Keratinocyte (primary cell): ENCODE data around the gene ZNF878. TPM values are rescaled to one million over a fixed set of nuclear protein-coding genes. Genes with fewer than 3 reads are reported as not detected.

ENCODE experiments used
- DNase-seq: peaks from one replicate; pipeline ENCODE4 v3.0.0-alpha.2; 2011; ENCODE audit warnings: low read depth, missing footprints, low spot score
- FAIRE-seq: peaks from 2 replicates; lab custom pipeline; 2011; peaks lifted over from hg19 to GRCh38; lab: Jason Lieb, UNC
- H2AFZ ChIP-seq: 2 replicates; pipeline ENCODE4 v1.6.0; 2012; ENCODE audit warnings: low read length, control low read depth, inconsistent platforms; ENCODE audit not compliant: control insufficient read depth
- H3K27ac ChIP-seq: 2 replicates; pipeline ENCODE4 v1.5.1; 2011; ENCODE audit warnings: low read length; ENCODE audit not compliant: control insufficient read depth, insufficient read depth
- H3K27me3 ChIP-seq: 3 replicates; pipeline ENCODE4 v1.6.0; 2011; ENCODE audit warnings: low read length; ENCODE audit not compliant: control insufficient read depth, insufficient read depth; ENCODE audit errors: extremely low read depth
- H3K36me3 ChIP-seq, 2 experiments: 2 replicates in 1 of 2; 3 replicates in 1 of 2; pipeline ENCODE4 v1.5.1; 2011; ENCODE audit warnings: low read length in 2 of 2, mild to moderate bottlenecking in 1 of 2; ENCODE audit not compliant: control insufficient read depth in 2 of 2, insufficient read depth in 2 of 2; ENCODE audit errors: extremely low read depth in 1 of 2
- H3K4me1 ChIP-seq: 3 replicates; pipeline ENCODE4 v1.5.1; 2011; ENCODE audit warnings: low read length; ENCODE audit not compliant: control insufficient read depth, insufficient read depth; ENCODE audit errors: extremely low read depth
- H3K4me2 ChIP-seq: 3 replicates; pipeline ENCODE4 v1.6.0; 2011; ENCODE audit warnings: low read depth, low read length; ENCODE audit not compliant: control insufficient read depth, insufficient read depth; ENCODE audit errors: extremely low read depth
- H3K4me3 ChIP-seq, 3 experiments: fragments of 200-600 bp in 1 of 3; sonication (generic) in 1 of 3; 2 replicates in 2 of 3; 3 replicates in 1 of 3; pipeline ENCODE4 v1.5.1; 2011 to 2016; ENCODE audit warnings: low read length in 3 of 3, mild to moderate bottlenecking in 3 of 3, control low read depth in 2 of 3, inconsistent platforms in 1 of 3, low read depth in 1 of 3, mixed read lengths in 1 of 3, mixed run types in 1 of 3, moderate library complexity in 1 of 3; ENCODE audit not compliant: control insufficient read depth in 2 of 3, insufficient read depth in 2 of 3; ENCODE audit errors: extremely low read depth in 1 of 3
- H3K79me2 ChIP-seq: 2 replicates; pipeline ENCODE4 v1.6.0; 2012; ENCODE audit warnings: low read length; ENCODE audit not compliant: control insufficient read depth, insufficient read depth
- H3K9ac ChIP-seq: 3 replicates; pipeline ENCODE4 v1.6.0; 2011; ENCODE audit warnings: low read length; ENCODE audit not compliant: control insufficient read depth, insufficient read depth; ENCODE audit errors: extremely low read depth
- H3K9me1 ChIP-seq: 3 replicates; pipeline ENCODE4 v1.6.0; 2011; ENCODE audit warnings: low read length; ENCODE audit not compliant: control insufficient read depth, insufficient read depth; ENCODE audit errors: extremely low read depth
- H3K9me3 ChIP-seq: 2 replicates; pipeline ENCODE4 v1.5.1; 2012; ENCODE audit warnings: low read depth, low read length; ENCODE audit not compliant: control insufficient read depth
- H4K20me1 ChIP-seq: 3 replicates; pipeline ENCODE4 v1.6.0; 2011; ENCODE audit warnings: low read length; ENCODE audit not compliant: control insufficient read depth, insufficient read depth; ENCODE audit errors: extremely low read depth
- EZH2 ChIP-seq: IDR thresholded peaks from one replicate; pipeline ENCODE4 v1.6.1; 2012; ENCODE audit warnings: inconsistent platforms, mild to moderate bottlenecking, low read length, moderate library complexity
- dilution Hi-C: fragments of 300-500 bp; cut with MboI; formaldehyde crosslinking; loops from one replicate; pipeline ENCODE4 v1.7.0; 2020; ENCODE audit warnings: low sequenced_read_pairs; ENCODE audit not compliant: extremely low pct_ligation_motif_present
- polyA plus RNA-seq, 5 experiments: library from polyadenylated mRNA; depleted of rRNA in 3 of 5; stranded (reverse) in 3 of 5; stranded (forward) in 1 of 5; unstranded in 1 of 5; fragments of >200 nt; gene quantifications; 1 replicate in 1 of 5; 2 replicates in 3 of 5; 3 replicates in 1 of 5; pipeline versions ENCODE4 v1.2.1 to v1.2.3, GENCODE V29; 2011 to 2012; ENCODE audit warnings: missing spikeins in 2 of 5, low read depth in 1 of 5, low replicate concordance in 1 of 5
- TF ChIP-seq, protein P1 (sequence below), 3 experiments: IDR thresholded peaks in 1 of 3; conservative IDR thresholded peaks in 1 of 3; optimal IDR thresholded peaks in 1 of 3; 2 replicates in 2 of 3; 3 replicates in 1 of 3; pipeline versions ENCODE3 to v1.5.1; 2011; ENCODE audit warnings: low read length in 3 of 3, mild to moderate bottlenecking in 3 of 3, moderate library complexity in 2 of 3, control low read depth in 1 of 3, inconsistent platforms in 1 of 3; ENCODE audit not compliant: insufficient read depth in 2 of 3; ENCODE audit errors: extremely low read depth in 1 of 3

The ZNF878 gene
- polyA plus RNA-seq, 1 donor (not counting 4 experiments of a cell fraction or from before 2014, with no cell fraction given): 0.29 TPM

DNA sequence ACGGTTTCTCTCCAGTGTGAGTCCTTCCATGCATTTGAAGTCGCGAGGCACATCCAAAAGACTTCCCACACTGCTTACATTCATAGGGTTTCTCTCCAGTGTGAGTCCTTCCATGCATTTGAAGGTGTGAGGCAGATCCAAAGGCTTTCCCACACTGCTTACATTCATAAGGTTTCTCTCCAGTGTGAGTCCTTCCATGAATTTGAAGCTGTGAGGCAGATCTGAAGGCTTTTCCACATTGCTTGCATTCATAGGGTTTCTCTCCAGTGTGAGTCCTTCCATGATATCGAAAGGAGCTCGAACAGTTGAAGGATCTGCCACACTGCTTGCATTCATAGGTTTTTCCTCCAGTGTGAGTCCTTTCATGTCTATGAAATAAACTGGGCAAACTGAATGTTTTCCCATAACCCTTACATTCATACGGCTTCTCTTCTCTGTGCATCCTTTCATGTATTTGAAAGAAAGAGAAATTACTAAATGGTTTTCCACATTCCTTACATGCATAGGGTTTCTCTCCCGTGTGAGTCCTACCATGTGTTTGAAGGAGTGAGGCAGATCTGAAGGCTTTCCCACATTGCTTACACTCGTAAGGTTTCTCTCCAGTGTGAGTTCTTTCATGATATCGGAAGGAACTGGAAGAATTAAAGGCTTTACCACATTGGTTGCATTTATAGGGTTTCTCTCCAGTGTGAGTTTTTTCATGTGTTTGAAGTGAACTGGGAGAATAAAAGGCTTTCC is 37.6 kb downstream of the ZNF878 start:
- Histone ChIP-seq H3K9ac (no peak overlapping the region), H3K9me3 (peaks cover 32% of the 10 kb centered on the region), H3K79me2 (no peaks in the 10 kb centered on the region), H2AFZ (no peak overlapping the region), H3K4me3 (no peak overlapping the region), H3K36me3 (peaks cover 3 to 27% of the 10 kb centered on the region in 2 experiments), H3K27me3 (no peaks in the 10 kb centered on the region), H3K27ac (no peak overlapping the region), H3K4me2 (no peak overlapping the region), H3K9me1 (no peaks in the 10 kb centered on the region), H4K20me1 (no peaks in the 10 kb centered on the region), H3K4me1 (no peaks in the 10 kb centered on the region)
- no peak for FAIRE-seq
- TF ChIP-seq, protein P1, sequence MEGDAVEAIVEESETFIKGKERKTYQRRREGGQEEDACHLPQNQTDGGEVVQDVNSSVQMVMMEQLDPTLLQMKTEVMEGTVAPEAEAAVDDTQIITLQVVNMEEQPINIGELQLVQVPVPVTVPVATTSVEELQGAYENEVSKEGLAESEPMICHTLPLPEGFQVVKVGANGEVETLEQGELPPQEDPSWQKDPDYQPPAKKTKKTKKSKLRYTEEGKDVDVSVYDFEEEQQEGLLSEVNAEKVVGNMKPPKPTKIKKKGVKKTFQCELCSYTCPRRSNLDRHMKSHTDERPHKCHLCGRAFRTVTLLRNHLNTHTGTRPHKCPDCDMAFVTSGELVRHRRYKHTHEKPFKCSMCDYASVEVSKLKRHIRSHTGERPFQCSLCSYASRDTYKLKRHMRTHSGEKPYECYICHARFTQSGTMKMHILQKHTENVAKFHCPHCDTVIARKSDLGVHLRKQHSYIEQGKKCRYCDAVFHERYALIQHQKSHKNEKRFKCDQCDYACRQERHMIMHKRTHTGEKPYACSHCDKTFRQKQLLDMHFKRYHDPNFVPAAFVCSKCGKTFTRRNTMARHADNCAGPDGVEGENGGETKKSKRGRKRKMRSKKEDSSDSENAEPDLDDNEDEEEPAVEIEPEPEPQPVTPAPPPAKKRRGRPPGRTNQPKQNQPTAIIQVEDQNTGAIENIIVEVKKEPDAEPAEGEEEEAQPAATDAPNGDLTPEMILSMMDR (optimal IDR thresholded peaks at IDR 0.05 in 1 of 3, IDR thresholded peaks at IDR 0.05 in 1 of 3, conservative IDR thresholded peaks at IDR 0.05 in 1 of 3; ENCODE audit: extremely low read depth in 1 of 3, insufficient read depth in 2 of 3, low read length in 3 of 3): no peak
- no peak for TF ChIP-seq EZH2
- dilution Hi-C loops: no loop called here
- DNase-seq: no peak

DNA sequence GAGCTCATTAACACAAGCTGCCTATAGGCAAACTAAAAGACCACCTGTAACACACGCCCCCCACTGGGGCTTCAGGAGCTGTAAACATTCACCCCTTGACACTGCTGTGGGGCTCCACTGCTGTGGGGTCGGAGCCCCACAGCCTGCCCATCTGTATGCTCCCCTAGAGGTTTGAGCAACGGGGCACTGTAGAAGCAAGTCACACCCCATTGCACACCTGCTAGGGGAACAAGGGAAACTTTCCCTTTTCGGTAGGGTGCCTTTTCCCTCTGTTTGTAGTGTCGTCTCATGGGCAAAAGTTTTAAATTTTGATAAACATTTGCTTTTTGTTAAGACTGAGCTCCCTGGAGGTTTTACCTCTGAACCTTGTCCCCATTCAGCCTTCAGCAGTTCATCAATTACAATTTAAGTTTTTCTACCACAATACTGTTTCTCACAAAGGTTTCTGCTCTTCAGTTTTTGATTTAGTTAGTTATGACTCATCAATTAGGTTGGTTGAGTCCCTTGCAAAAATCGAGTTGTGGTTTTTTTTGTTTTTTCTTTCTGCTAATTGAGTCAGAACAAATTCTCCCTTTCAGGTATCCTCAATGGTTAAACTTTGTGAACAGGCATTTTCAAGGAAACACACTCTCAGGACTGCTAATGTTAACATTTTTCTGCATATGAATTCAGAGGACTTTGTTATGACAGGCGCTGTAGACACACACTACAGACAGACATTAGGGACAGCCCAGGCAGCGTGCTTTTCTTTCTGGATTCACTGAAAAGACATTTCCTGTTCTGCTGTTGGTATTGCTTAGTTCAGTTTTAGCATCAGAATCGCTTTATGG is 52.4 kb downstream of the ZNF878 start:
- no peak for FAIRE-seq
- H3K9me3 ChIP-seq: no peaks in the 10 kb centered on the region

More for the DNA sequence above, 52.4 kb downstream of the ZNF878 start:
- no peaks in the 10 kb centered on the region for H4K20me1 ChIP-seq
- peaks cover 4 to 5% of the 10 kb centered on the region in 2 experiments for H3K36me3 ChIP-seq
- no peak overlapping the region for H3K4me3 ChIP-seq
- dilution Hi-C loops: no loop called here
- peaks cover 3% of the 10 kb centered on the region for H3K4me1 ChIP-seq
- H3K9me1 ChIP-seq: no peaks in the 10 kb centered on the region
- DNase-seq: no peak
- H3K9ac ChIP-seq: no peak overlapping the region
- TF ChIP-seq, protein P1 (optimal IDR thresholded peaks at IDR 0.05 in 1 of 3, IDR thresholded peaks at IDR 0.05 in 1 of 3, conservative IDR thresholded peaks at IDR 0.05 in 1 of 3; ENCODE audit: extremely low read depth in 1 of 3, insufficient read depth in 2 of 3, low read length in 3 of 3): no peak
- no peak for TF ChIP-seq EZH2
- no peaks in the 10 kb centered on the region for H3K27me3 ChIP-seq
- no peak overlapping the region for H3K4me2 ChIP-seq
- no peak overlapping the region for H3K27ac ChIP-seq
- H3K79me2 ChIP-seq: peaks cover 4% of the 10 kb centered on the region
- H2AFZ ChIP-seq: no peak overlapping the region
